ENCODE data around the gene FLT1. TPM values are rescaled to one million over a fixed set of nuclear protein-coding genes. Genes with fewer than 3 reads are reported as not detected.

Gene FLT1
- total RNA-seq, 4 donors from 2014 or later: 12.5 to 46.2 (median 31.3) TPM

DNA sequence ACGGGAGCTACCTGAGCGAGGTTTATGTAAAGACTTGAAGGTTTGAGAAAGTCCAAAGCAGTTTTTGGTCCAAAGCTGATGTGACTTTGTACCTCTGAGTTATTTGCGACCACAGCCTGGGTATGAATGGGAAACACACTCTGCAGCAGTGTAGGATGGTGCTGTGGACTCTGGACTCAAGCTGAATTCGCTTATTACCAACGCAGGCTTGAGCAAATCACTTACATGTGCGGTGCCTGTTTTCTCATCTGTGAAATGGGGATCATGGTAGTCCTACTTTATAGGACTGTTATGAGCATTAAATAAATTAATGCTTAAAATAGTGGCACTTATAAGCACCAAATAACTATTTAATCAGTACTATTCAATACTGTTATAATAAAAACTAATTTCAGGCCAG, 180.0 kb downstream of the FLT1 start:
- TF ChIP-seq EP300 (IDR thresholded peaks at IDR 0.05) (no peak), POLR2A (IDR thresholded peaks at IDR 0.05; ENCODE audit: low read depth) (no peak), POLR2AphosphoS5 (IDR thresholded peaks at IDR 0.05) (no peak)
- TF ChIP-seq, protein P1, sequence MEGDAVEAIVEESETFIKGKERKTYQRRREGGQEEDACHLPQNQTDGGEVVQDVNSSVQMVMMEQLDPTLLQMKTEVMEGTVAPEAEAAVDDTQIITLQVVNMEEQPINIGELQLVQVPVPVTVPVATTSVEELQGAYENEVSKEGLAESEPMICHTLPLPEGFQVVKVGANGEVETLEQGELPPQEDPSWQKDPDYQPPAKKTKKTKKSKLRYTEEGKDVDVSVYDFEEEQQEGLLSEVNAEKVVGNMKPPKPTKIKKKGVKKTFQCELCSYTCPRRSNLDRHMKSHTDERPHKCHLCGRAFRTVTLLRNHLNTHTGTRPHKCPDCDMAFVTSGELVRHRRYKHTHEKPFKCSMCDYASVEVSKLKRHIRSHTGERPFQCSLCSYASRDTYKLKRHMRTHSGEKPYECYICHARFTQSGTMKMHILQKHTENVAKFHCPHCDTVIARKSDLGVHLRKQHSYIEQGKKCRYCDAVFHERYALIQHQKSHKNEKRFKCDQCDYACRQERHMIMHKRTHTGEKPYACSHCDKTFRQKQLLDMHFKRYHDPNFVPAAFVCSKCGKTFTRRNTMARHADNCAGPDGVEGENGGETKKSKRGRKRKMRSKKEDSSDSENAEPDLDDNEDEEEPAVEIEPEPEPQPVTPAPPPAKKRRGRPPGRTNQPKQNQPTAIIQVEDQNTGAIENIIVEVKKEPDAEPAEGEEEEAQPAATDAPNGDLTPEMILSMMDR (IDR thresholded peaks at IDR 0.05): no peak
- no peak for DNase-seq (ENCODE audit: extremely low spot score)
- intact Hi-C loops (cut with DNase I): no loop called here
- no peak overlapping the region for H3K27ac ChIP-seq (replicated peaks in 1 of 4)
- H3K36me3 ChIP-seq: peaks cover 0 to 56% (median 0%) of the 10 kb centered on the region in 4 donors
- no peaks in the 10 kb centered on the region for H3K4me1 ChIP-seq
- H3K27me3 ChIP-seq: no peaks in the 10 kb centered on the region
- H3K9me3 ChIP-seq: no peaks in the 10 kb centered on the region
- H3K4me3 ChIP-seq: no peak overlapping the region
- 100% methylated on average over 6 of the region's 6 CpGs for WGBS

GRCh38 chr13:28313579-28313978, 181.3 kb downstream of the FLT1 start:
- H3K27me3 ChIP-seq: no peaks in the 10 kb centered on the region
- H3K27ac ChIP-seq (replicated peaks in 1 of 4): no peak overlapping the region
- no peaks in the 10 kb centered on the region for H3K4me1 ChIP-seq
- intact Hi-C loops (cut with DNase I): no loop called here
- H3K9me3 ChIP-seq: no peaks in the 10 kb centered on the region
- WGBS: 85% methylated on average over 6 of the region's 6 CpGs
- DNase-seq (ENCODE audit: extremely low spot score): no peak
- H3K4me3 ChIP-seq: no peak overlapping the region
- peaks cover 0 to 61% (median 0%) of the 10 kb centered on the region in 4 donors for H3K36me3 ChIP-seq
- no peak for TF ChIP-seq POLR2AphosphoS5 (IDR thresholded peaks at IDR 0.05)
- TF ChIP-seq EP300 (IDR thresholded peaks at IDR 0.05): no peak
- TF ChIP-seq POLR2A (IDR thresholded peaks at IDR 0.05; ENCODE audit: low read depth): no peak
- TF ChIP-seq, protein P1 (IDR thresholded peaks at IDR 0.05): no peak

DNA sequence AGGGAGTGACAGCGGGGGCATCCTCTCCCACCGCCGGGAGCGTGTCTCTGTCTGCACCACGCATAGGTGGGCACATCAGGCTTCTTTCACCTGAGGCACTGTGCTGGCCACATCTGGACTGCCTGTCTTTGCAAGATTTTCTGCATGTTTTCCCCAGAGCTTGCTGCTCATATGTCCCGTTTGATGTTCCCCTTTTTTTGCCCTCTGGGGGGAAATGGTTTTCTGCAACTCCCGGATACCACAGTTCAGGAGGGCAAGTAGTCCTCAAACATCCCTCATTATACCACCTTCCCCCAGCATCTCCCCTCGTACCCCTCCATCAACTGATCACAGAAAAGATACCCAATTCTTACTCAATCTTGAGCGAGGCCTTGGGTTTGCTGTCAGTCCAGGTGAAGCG, 188.6 kb downstream of the FLT1 start:
- WGBS: 87% methylated on average over 10 of the region's 10 CpGs
- DNase-seq (ENCODE audit: extremely low spot score): no peak
- intact Hi-C loops (cut with DNase I): no loop called here

DNA sequence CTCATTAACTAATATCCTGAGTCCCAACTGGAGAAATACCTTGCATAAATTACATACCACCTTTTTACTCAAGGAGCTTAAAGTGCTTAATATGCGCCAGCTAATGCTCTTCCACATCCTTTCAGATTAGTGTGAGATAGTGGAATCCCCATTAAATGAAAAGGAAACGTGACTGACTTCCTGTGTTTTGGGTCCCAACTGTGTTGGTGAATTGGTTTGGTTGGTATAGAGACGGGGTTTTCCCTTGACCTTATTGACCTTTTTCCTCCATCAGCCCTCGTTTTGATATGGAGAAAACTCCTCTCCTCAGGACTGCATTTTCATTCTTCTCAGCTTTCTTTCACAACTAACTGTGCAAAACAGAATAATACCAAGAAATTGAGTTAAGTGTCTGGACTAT, 193.1 kb downstream of the FLT1 start:
- H3K27me3 ChIP-seq: no peaks in the 10 kb centered on the region
- intact Hi-C loops (cut with DNase I): no loop called here
- no peak for DNase-seq (ENCODE audit: extremely low spot score)
- no peaks in the 10 kb centered on the region for H3K4me1 ChIP-seq
- peaks cover 0 to 42% (median 0%) of the 10 kb centered on the region in 4 donors for H3K36me3 ChIP-seq
- WGBS: 64% methylated on average over 4 of the region's 4 CpGs
- no peak for TF ChIP-seq POLR2A (IDR thresholded peaks at IDR 0.05; ENCODE audit: low read depth)
- H3K4me3 ChIP-seq: no peak overlapping the region
- H3K9me3 ChIP-seq: no peaks in the 10 kb centered on the region
- H3K27ac ChIP-seq (replicated peaks in 1 of 4): no peak overlapping the region

More for the DNA sequence above, 188.6 kb downstream of the FLT1 start:
- Histone ChIP-seq H3K4me1 (no peaks in the 10 kb centered on the region), H3K4me3 (no peak overlapping the region), H3K9me3 (no peaks in the 10 kb centered on the region), H3K36me3 (peaks cover 0 to 80% (median 0%) of the 10 kb centered on the region in 4 donors), H3K27me3 (no peaks in the 10 kb centered on the region), H3K27ac (replicated peaks in 1 of 4) (no peak overlapping the region)
- TF ChIP-seq POLR2AphosphoS5 (IDR thresholded peaks at IDR 0.05) (no peak), POLR2A (IDR thresholded peaks at IDR 0.05; ENCODE audit: low read depth) (no peak), EP300 (IDR thresholded peaks at IDR 0.05) (no peak)
- TF ChIP-seq, protein P1 (IDR thresholded peaks at IDR 0.05): no peak

GRCh38 chr13:28299916-28300315, 195.0 kb downstream of the FLT1 start:
- no peak overlapping the region for H3K4me3 ChIP-seq
- intact Hi-C loops (cut with DNase I): no loop called here
- no peak for DNase-seq (ENCODE audit: extremely low spot score)
- H3K9me3 ChIP-seq: no peaks in the 10 kb centered on the region
- no peak overlapping the region for H3K27ac ChIP-seq (replicated peaks in 1 of 4)
- WGBS: 75% methylated on average over 2 of the region's 2 CpGs
- no peaks in the 10 kb centered on the region for H3K4me1 ChIP-seq
- no peaks in the 10 kb centered on the region for H3K27me3 ChIP-seq
- H3K36me3 ChIP-seq: peaks cover 0 to 32% (median 9%) of the 10 kb centered on the region in 4 donors
- TF ChIP-seq POLR2A (IDR thresholded peaks at IDR 0.05; ENCODE audit: low read depth) (no peak), POLR2AphosphoS5 (IDR thresholded peaks at IDR 0.05) (no peak), EP300 (IDR thresholded peaks at IDR 0.05) (no peak)
- TF ChIP-seq, protein P1 (IDR thresholded peaks at IDR 0.05): no peak

Data from esophagus muscularis mucosa (tissue), 4 donors.